ENCODE results near the gene VRK2.
A peak's percentile ranks its signal among the peaks of the same experiment; 100 is the strongest.
"Not testable (repeated sequence)": the region's sequence is repeated elsewhere in the genome, so short reads cannot be mapped to it uniquely, and the experiment has no call there.

The VRK2 gene

GRCh38 chr2:58106896-58107295 is 60.3 kb downstream of the VRK2 start:
- Mint-ChIP-seq H3K36me3 (peaks cover 31 to 46% of the 10 kb centered on the region in 2 donors), H3K27me3 (no peaks in the 10 kb centered on the region), H3K4me1 (peaks cover 11 to 13% of the 10 kb centered on the region in 2 donors), H3K4me3 (no peak overlapping the region), H3K9me3 (peaks cover 3 to 10% of the 10 kb centered on the region in 2 donors), H3K27ac (no peak overlapping the region)
- DNase-seq = no peak
- ATAC-seq (replicated peaks) = no peak

GRCh38 chr2:58107803-58108710 is 61.5 kb downstream of the VRK2 start:
- Mint-ChIP-seq H3K36me3 (peaks cover 36 to 37% of the 10 kb centered on the region in 2 donors), H3K27ac (peak overlapping the region; percentile 1), H3K4me1 (peaks cover 11 to 13% of the 10 kb centered on the region in 2 donors), H3K27me3 (no peaks in the 10 kb centered on the region), H3K9me3 (peaks cover 3 to 10% of the 10 kb centered on the region in 2 donors), H3K4me3 (no peak overlapping the region)
- DNase-seq (no peak), ATAC-seq (replicated peaks) (peak; percentile 33 to 67)

GRCh38 chr2:58109481-58109880 is 62.9 kb downstream of the VRK2 start:
- Mint-ChIP-seq H3K4me1 (peaks cover 11 to 18% of the 10 kb centered on the region in 2 donors), H3K4me3 (no peak overlapping the region), H3K27me3 (no peaks in the 10 kb centered on the region), H3K27ac (no peak overlapping the region), H3K9me3 (peaks cover 3 to 10% of the 10 kb centered on the region in 2 donors), H3K36me3 (peaks cover 38 to 39% of the 10 kb centered on the region in 2 donors)
- ATAC-seq (replicated peaks) = no peak
- no peak for DNase-seq

GRCh38 chr2:58110765-58111164 is 64.2 kb downstream of the VRK2 start:
- DNase-seq (no peak), ATAC-seq (replicated peaks) (no peak)
- Mint-ChIP-seq H3K9me3 (peaks cover 3 to 10% of the 10 kb centered on the region in 2 donors), H3K27me3 (no peaks in the 10 kb centered on the region), H3K4me1 (peaks cover 11 to 18% of the 10 kb centered on the region in 2 donors), H3K36me3 (peaks cover 44 to 50% of the 10 kb centered on the region in 2 donors), H3K4me3 (no peak overlapping the region), H3K27ac (no peak overlapping the region)

GRCh38 chr2:58113563-58113962 is 67.0 kb downstream of the VRK2 start:
- not testable (repeated sequence) for H3K9me3 Mint-ChIP-seq; DNase-seq; H3K27me3 Mint-ChIP-seq; ATAC-seq (replicated peaks); H3K4me3 Mint-ChIP-seq; H3K27ac Mint-ChIP-seq
- Mint-ChIP-seq H3K4me1 (peaks cover 2 to 10% of the 10 kb centered on the region in 2 donors), H3K36me3 (peaks cover 52 to 58% of the 10 kb centered on the region in 2 donors)

GRCh38 chr2:58120626-58121229 is 74.1 kb downstream of the VRK2 start:
- Mint-ChIP-seq H3K4me1 (peaks cover 5 to 6% of the 10 kb centered on the region in 2 donors), H3K27ac (no peak overlapping the region), H3K27me3 (no peaks in the 10 kb centered on the region), H3K4me3 (no peak overlapping the region), H3K36me3 (peaks cover 41 to 51% of the 10 kb centered on the region in 2 donors), H3K9me3 (peaks cover 0 to 3% of the 10 kb centered on the region in 2 donors)
- ATAC-seq (replicated peaks) (no peak), DNase-seq (no peak)

GRCh38 chr2:58122040-58122439 is 75.4 kb downstream of the VRK2 start:
- no peak for ATAC-seq (replicated peaks)
- no peak overlapping the region for H3K27ac Mint-ChIP-seq
- peaks cover 0 to 3% of the 10 kb centered on the region in 2 donors for H3K9me3 Mint-ChIP-seq
- H3K4me1 Mint-ChIP-seq = peaks cover 5 to 6% of the 10 kb centered on the region in 2 donors
- peaks cover 36 to 40% of the 10 kb centered on the region in 2 donors for H3K36me3 Mint-ChIP-seq
- H3K27me3 Mint-ChIP-seq = no peaks in the 10 kb centered on the region
- no peak for DNase-seq
- H3K4me3 Mint-ChIP-seq = no peak overlapping the region

- Mint-ChIP-seq H3K4me1 (peaks cover 3 to 6% of the 10 kb centered on the region in 2 donors), H3K27me3 (no peaks in the 10 kb centered on the region), H3K27ac (no peak overlapping the region), H3K36me3 (peaks cover 32 to 35% of the 10 kb centered on the region in 2 donors), H3K4me3 (no peak overlapping the region), H3K9me3 (peaks cover 0 to 3% of the 10 kb centered on the region in 2 donors)
- DNase-seq (no peak), ATAC-seq (replicated peaks) (no peak)
These were observed 75.9 kb downstream of the VRK2 start for GRCh38 chr2:58122540-58122939.

- no peak for DNase-seq
- no peaks in the 10 kb centered on the region for H3K27me3 Mint-ChIP-seq
- no peak for ATAC-seq (replicated peaks)
- no peaks in the 10 kb centered on the region for H3K9me3 Mint-ChIP-seq
- H3K4me1 Mint-ChIP-seq = peaks cover 0 to 2% of the 10 kb centered on the region in 2 donors
- peaks cover 14 to 23% of the 10 kb centered on the region in 2 donors for H3K36me3 Mint-ChIP-seq
- H3K27ac Mint-ChIP-seq = no peak overlapping the region
- H3K4me3 Mint-ChIP-seq = no peak overlapping the region
These were observed 80.5 kb downstream of the VRK2 start for GRCh38 chr2:58127111-58127510.

GRCh38 chr2:58130238-58130637 is 83.6 kb downstream of the VRK2 start:
- Mint-ChIP-seq H3K4me1 (no peaks in the 10 kb centered on the region), H3K27me3 (no peaks in the 10 kb centered on the region), H3K36me3 (peaks cover 9 to 12% of the 10 kb centered on the region in 2 donors), H3K9me3 (no peaks in the 10 kb centered on the region), H3K4me3 (no peak overlapping the region), H3K27ac (no peak overlapping the region)
- DNase-seq (no peak), ATAC-seq (replicated peaks) (no peak)

GRCh38 chr2:58131191-58132011 is 84.8 kb downstream of the VRK2 start:
- H3K4me1 Mint-ChIP-seq = no peaks in the 10 kb centered on the region
- DNase-seq = no peak
- no peak overlapping the region for H3K4me3 Mint-ChIP-seq
- H3K27me3 Mint-ChIP-seq = no peaks in the 10 kb centered on the region
- H3K27ac Mint-ChIP-seq = no peak overlapping the region
- no peaks in the 10 kb centered on the region for H3K9me3 Mint-ChIP-seq
- peaks cover 17 to 19% of the 10 kb centered on the region in 2 donors for H3K36me3 Mint-ChIP-seq
- no peak for ATAC-seq (replicated peaks)

- no peak for DNase-seq
- Mint-ChIP-seq H3K27me3 (no peaks in the 10 kb centered on the region), H3K27ac (no peak overlapping the region), H3K4me3 (no peak overlapping the region), H3K4me1 (no peaks in the 10 kb centered on the region), H3K9me3 (no peaks in the 10 kb centered on the region), H3K36me3 (peaks cover 20 to 27% of the 10 kb centered on the region in 2 donors)
- no peak for ATAC-seq (replicated peaks)
These were observed 86.8 kb downstream of the VRK2 start for GRCh38 chr2:58133395-58133794.

GRCh38 chr2:58135861-58136260 is 89.3 kb downstream of the VRK2 start:
- no peak for ATAC-seq (replicated peaks)
- Mint-ChIP-seq H3K9me3 (no peaks in the 10 kb centered on the region), H3K27me3 (no peaks in the 10 kb centered on the region), H3K27ac (no peak overlapping the region), H3K4me3 (no peak overlapping the region), H3K36me3 (peaks cover 29 to 36% of the 10 kb centered on the region in 2 donors), H3K4me1 (no peaks in the 10 kb centered on the region)
- no peak for DNase-seq

GRCh38 chr2:58137221-58137620 is 90.6 kb downstream of the VRK2 start:
- H3K4me1 Mint-ChIP-seq = no peaks in the 10 kb centered on the region
- DNase-seq (no peak), ATAC-seq (replicated peaks) (no peak)
- H3K27me3 Mint-ChIP-seq = no peaks in the 10 kb centered on the region
- no peak overlapping the region for H3K4me3 Mint-ChIP-seq
- peaks cover 27 to 28% of the 10 kb centered on the region in 2 donors for H3K36me3 Mint-ChIP-seq
- no peaks in the 10 kb centered on the region for H3K9me3 Mint-ChIP-seq
- H3K27ac Mint-ChIP-seq = no peak overlapping the region
